Heart right ventricle (tissue), 16 donors: Measurements from ENCODE around the gene ABL1. TPM values are rescaled to one million over a fixed set of nuclear protein-coding genes. Genes with fewer than 3 reads are reported as not detected.
A peak's percentile ranks its signal among the peaks of the same experiment; 100 is the strongest.

Source experiments
- ATAC-seq, 8 donors: fragments of 200-7000 bp; cut with Tn5 transposase; one replicate each; pipeline ENCODE4 v1.9.1; 2020; ENCODE audit warnings: mild to moderate bottlenecking in 8 of 8, moderate library complexity in 8 of 8, moderate number of reproducible peaks in 1 of 8
- DNase-seq, 2 donors: peaks; one replicate each; pipeline ENCODE4 v3.0.0-alpha.2; 2020
- H3K27ac ChIP-seq, 10 donors: fragments of 200-600 bp; sonication (generic) in 2 of 10; one replicate each; pipeline versions ENCODE4 v1.5.0 to v1.8.0; 2020 to 2022; ENCODE audit warnings: mild to moderate bottlenecking in 3 of 10
- H3K27me3 ChIP-seq, 7 donors: fragments of 200-600 bp; one replicate each; pipeline ENCODE4 v1.8.0; 2021 to 2022; ENCODE audit warnings: mild to moderate bottlenecking in 2 of 7
- H3K36me3 ChIP-seq, 9 donors: fragments of 200-600 bp; sonication (generic) in 1 of 9; one replicate each; pipeline versions ENCODE4 v1.5.0 to v1.8.0; 2020 to 2022; ENCODE audit warnings: mild to moderate bottlenecking in 2 of 9
- H3K4me1 ChIP-seq, 9 donors: fragments of 200-600 bp; sonication (generic) in 1 of 9; one replicate each; pipeline versions ENCODE4 v1.5.0 to v1.8.0; 2020 to 2022; ENCODE audit warnings: mild to moderate bottlenecking in 4 of 9
- H3K4me3 ChIP-seq, 10 donors: fragments of 200-600 bp; sonication (generic) in 2 of 10; one replicate each; pipeline versions ENCODE4 v1.5.0 to v1.8.0; 2020 to 2022; ENCODE audit warnings: mild to moderate bottlenecking in 7 of 10, moderate library complexity in 2 of 10
- H3K9me3 ChIP-seq, 11 donors: fragments of 200-600 bp in 10 of 11; sonication (generic) in 2 of 11; one replicate each; pipeline versions ENCODE4 v1.5.0 to v1.8.0; 2013 to 2022; ENCODE audit warnings: mild to moderate bottlenecking in 2 of 11, control low read depth in 1 of 11, moderate library complexity in 1 of 11
- CTCF ChIP-seq, 9 donors: fragments of 200-600 bp; sonication (generic) in 2 of 9; IDR thresholded peaks; one replicate each; pipeline versions ENCODE4 v1.5.0 to v1.8.0; 2021 to 2022; ENCODE audit warnings: antibody characterized with exemption in 9 of 9, mild to moderate bottlenecking in 5 of 9, moderate library complexity in 1 of 9
- WGBS, 2 donors: extraction: QIAGEN DNeasy Blood & Tissue Kit; methylation state at CpG; one replicate each; pipeline ENCODE4 v1.1.7; 2013; ENCODE audit warnings: inconsistent platforms in 1 of 2; 5-methylcytosine and 5-hydroxymethylcytosine counted together
- intact Hi-C, 10 donors: fragments of 100-400 bp; cut with DNase I; formaldehyde crosslinking; loops; one replicate each; pipeline versions ENCODE4 v1.11.1 to v1.14.2; 2022
- polyA plus RNA-seq, 2 donors: library from polyadenylated mRNA; stranded (reverse); fragments of 200-250 nt; gene quantifications; one replicate each; pipeline ENCODE4 v1.2.3, GENCODE V29; 2013
- total RNA-seq, 10 donors: library from RNA; stranded (reverse); fragmentation: NEBNext Ultra II Directional in 3 of 10; extraction: Animal tissue kit (Norgen Biotek cat#: 25700) in 3 of 10; gene quantifications; one replicate each; pipeline versions ENCODE4 v1.2.1 to v1.2.4, GENCODE V29; 2021 to 2023
- donor health status: Arrhythmogenic right ventricular cardiomyopathy.
- donor health status: ischemic (EF 13 %, LVEDD 7.1; RV severe dilation, severe dysfunction).
- donor health status: healthy with polysubstance abuse.
- donor health status: DM: no; HTN: yes; CAD: no.
- donor health status: DM: no; HTN: no; CAD: no.
- donor health status: ischemic (EF 25% LVEDD 6.9; RV normal size, moderate dysfunction).
- donor health status: ischemic (EF 25% LVEDD 5.7; RV mildly dilated, moderate dysfunction).
- donor health status: healthy.
- donor health status: DM: yes; HTN: yes; CAD: no.
- donor health status: Ischemic cardiomyopathy.
- donor health status: ischemic (EF 35%, LVEDD 5.7; RV mildly dilated, moderate dysfunction).
- donor health status: nonischemic (EF 11% LVEDD 7.7; RV severe dilation, severe dysfunction).
- donor health status: DM: yes; HTN: yes; CAD: no.
- donor health status: PGD.
- donor health status: ischemic (EF 29% LVEDD 5.4; RV normal size, mild dysfunction).
- donor health status: nonischemic (EF 23%, LVEDD 6.1; RV moderate dilation, normal function).

ABL1 gene
- total and polyA plus RNA-seq, 12 donors: 16.2 to 48.8 (median 33.3) TPM

GRCh38 chr9:130810609-130811136 lies 24.4 kb upstream of the ABL1 start:
- intact Hi-C loops: no loop called here
- ATAC-seq (no peak), DNase-seq (no peak)
- no peak overlapping the region for H3K4me3 ChIP-seq
- no peaks in the 10 kb centered on the region for H3K27me3 ChIP-seq
- peaks cover 0 to 7% (median 0%) of the 10 kb centered on the region in 9 donors for H3K4me1 ChIP-seq
- H3K9me3 ChIP-seq: peaks cover 0 to 4% (median 0%) of the 10 kb centered on the region in 11 donors
- no peak for TF ChIP-seq CTCF (IDR thresholded peaks at IDR 0.05)
- no peaks in the 10 kb centered on the region for H3K36me3 ChIP-seq
- H3K27ac ChIP-seq: no peak overlapping the region

- intact Hi-C loops: no loop called here
- H3K36me3 ChIP-seq: no peaks in the 10 kb centered on the region
- peaks cover 0 to 12% (median 0%) of the 10 kb centered on the region in 9 donors for H3K4me1 ChIP-seq
- no peak for DNase-seq
- TF ChIP-seq CTCF (IDR thresholded peaks at IDR 0.05): no peak
- ATAC-seq: peak in 1 of 8 donors; percentile 52
- peak overlapping the region in 1 of 10 donors; percentile 11 for H3K27ac ChIP-seq
- H3K9me3 ChIP-seq: peaks cover 0 to 15% (median 0%) of the 10 kb centered on the region in 11 donors
- H3K4me3 ChIP-seq: no peak overlapping the region
- 59 to 65% methylated on average over 9 of the region's 9 CpGs for WGBS, 2 donors
- H3K27me3 ChIP-seq: no peaks in the 10 kb centered on the region
Observed at GRCh38 chr9:130815242-130815808, 19.7 kb upstream of the ABL1 start.

DNA sequence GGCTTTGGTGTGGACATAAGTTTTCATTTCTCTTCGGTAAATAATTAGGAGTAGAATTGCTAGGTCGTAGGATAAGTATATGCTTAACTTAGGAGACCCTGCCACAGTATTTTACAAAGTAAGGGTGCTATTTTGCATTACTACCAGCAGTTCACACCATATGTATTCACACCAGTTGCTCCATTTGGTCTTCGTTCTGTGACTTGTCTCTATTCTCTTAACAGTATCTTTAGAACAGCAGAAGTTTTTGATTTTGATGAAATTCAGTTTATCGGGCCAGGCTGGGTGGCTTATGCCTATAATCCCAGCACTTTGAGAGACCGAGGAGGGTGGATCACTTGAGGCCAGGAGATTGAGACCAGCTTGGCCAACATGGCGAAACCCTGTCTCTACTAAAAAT lies 17.1 kb upstream of the ABL1 start:
- ATAC-seq (no peak), DNase-seq (no peak)
- H3K4me1 ChIP-seq: peaks cover 0 to 12% (median 0%) of the 10 kb centered on the region in 9 donors
- intact Hi-C loops: no loop called here
- H3K9me3 ChIP-seq: peaks cover 0 to 12% (median 0%) of the 10 kb centered on the region in 11 donors
- H3K27ac ChIP-seq: no peak overlapping the region
- 97 to 98% methylated on average over 6 of the region's 6 CpGs for WGBS, 2 donors
- no peaks in the 10 kb centered on the region for H3K27me3 ChIP-seq
- no peaks in the 10 kb centered on the region for H3K36me3 ChIP-seq
- no peak overlapping the region for H3K4me3 ChIP-seq
- no peak for TF ChIP-seq CTCF (IDR thresholded peaks at IDR 0.05)

- no peak overlapping the region for H3K4me3 ChIP-seq
- H3K36me3 ChIP-seq: no peaks in the 10 kb centered on the region
- WGBS, 2 donors: 67 to 70% methylated on average over 5 of the region's 5 CpGs
- H3K27me3 ChIP-seq: no peaks in the 10 kb centered on the region
- DNase-seq (no peak), ATAC-seq (no peak)
- H3K4me1 ChIP-seq: peaks cover 8 to 30% (median 20%) of the 10 kb centered on the region in 9 donors
- TF ChIP-seq CTCF (IDR thresholded peaks at IDR 0.05): no peak
- H3K9me3 ChIP-seq: peaks cover 0 to 12% (median 0%) of the 10 kb centered on the region in 11 donors
- intact Hi-C loops: loop anchor here in 1 of 10 donors (5.0 kb wide), 1 partner anchor 38 kb away; no protein-coding TSS in a partner anchor
- H3K27ac ChIP-seq: no peak overlapping the region
Observed at GRCh38 chr9:130820135-130820738, 14.8 kb upstream of the ABL1 start.
